ENCODE results near the gene ARHGAP28.

ARHGAP28 gene

DNA sequence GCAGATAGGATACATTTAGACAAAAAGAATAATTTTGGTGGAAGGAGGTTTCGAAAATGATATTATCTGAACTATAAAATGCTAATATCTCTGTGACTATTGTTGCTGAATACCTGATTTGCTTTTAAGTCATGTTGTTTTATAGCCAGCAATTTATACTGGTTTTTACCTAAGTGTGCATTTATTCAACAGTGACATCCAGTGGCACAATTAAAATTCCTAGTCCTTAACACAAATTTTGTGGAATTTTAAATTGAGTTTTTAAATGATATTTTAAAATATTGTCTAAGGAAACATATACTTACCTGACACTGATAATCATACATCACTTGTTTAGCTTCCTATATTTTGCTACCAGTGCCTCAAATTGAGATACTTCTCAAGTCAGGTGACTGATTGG lies 144.8 kb downstream of the ARHGAP28 start:
- no peak for DNase-seq (ENCODE audit: low spot score)

DNA sequence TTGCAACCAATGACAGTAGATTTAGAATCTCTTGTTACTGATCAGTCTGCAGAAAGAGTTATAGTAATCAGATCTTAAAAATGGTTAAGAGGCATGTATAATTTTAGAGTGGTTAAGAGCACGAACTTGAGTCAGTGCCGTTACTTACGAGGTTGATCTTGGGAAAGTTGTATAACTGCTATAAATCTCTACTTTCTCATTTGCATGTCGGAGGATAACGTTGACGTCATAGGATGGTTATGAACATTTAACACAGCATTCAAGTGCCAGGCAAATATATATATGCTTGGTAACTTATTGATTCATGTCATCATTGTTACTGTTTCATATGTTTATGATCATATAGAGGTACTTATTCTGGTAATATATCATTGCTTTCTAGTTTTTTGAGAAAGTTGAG lies 146.2 kb downstream of the ARHGAP28 start:
- no peak for DNase-seq (ENCODE audit: low spot score)

DNA sequence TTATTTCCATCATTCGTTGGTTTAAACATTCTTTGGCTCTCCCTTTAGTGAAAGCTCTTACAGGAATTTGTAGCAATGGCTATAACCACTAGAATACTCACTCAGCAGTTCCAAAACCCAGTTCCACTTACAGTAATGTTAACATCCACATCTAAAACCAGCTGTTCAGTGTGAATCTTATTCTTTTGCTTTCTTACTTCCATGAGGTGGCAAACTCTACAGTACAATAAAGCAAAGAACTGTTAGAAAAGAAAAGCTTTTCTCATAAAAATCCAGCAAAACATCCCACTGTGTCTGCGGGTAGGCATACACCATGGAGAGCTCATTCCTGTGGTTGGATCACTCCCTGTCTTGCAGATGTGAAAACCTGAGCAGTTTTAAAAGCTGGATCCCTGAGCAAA lies 147.1 kb downstream of the ARHGAP28 start:
- no peak for DNase-seq (ENCODE audit: low spot score)

DNA sequence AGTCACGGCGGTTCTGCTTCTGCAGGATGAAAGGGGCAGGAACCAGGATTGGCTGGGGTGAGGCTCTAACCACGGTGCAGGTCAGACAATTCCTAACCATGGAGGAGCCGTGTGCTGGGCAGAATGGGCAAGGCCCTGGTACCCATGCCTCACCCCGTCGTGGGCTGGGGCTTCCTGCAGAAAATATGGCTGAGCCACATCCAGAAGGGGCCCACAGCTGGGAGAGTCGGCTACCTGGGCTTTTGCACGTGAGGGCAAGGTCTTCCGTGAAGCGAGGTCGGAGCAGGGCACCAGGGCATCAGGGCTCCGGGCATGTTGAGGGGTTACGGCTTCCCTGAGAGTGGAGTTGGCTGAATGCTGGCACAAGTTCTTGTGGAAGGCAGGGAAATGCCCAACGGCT lies 147.8 kb downstream of the ARHGAP28 start:
- DNase-seq (ENCODE audit: low spot score) = no peak

DNA sequence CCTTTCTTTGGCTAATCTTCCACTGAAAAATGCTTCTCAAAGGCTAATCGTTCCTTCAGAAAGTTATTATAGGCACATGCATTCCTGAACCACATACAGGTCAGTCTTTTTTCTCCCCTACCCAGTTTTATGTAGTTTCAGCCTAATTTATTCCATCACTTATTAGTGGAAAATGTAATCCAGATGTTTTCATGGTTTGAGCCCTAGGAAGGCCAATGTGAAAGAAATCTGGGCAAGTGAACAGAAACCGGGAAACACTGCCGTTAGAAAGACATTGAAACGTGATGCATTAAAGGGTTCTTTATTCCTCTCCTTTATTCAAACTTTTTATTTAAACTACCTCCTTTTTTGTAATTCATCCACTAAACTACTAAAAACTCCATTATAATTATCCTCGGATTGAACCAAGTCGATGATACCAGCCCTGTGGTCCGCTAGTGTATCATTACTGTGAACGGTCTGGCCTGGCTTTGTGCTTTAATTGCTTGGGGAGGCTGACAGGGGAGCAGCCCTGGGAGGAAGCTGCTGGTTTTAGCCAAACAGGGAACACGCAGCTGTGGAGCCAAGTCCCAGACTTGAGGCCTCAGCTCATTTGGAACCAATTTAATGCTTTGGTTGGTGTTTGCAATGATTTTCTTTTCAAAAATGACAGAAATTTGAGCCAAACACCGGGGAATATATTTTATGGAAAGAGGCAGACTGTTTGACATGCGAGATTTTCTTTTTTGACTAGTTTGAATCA lies 149.2 kb downstream of the ARHGAP28 start:
- DNase-seq (ENCODE audit: low spot score) = peak; percentile 25

DNA sequence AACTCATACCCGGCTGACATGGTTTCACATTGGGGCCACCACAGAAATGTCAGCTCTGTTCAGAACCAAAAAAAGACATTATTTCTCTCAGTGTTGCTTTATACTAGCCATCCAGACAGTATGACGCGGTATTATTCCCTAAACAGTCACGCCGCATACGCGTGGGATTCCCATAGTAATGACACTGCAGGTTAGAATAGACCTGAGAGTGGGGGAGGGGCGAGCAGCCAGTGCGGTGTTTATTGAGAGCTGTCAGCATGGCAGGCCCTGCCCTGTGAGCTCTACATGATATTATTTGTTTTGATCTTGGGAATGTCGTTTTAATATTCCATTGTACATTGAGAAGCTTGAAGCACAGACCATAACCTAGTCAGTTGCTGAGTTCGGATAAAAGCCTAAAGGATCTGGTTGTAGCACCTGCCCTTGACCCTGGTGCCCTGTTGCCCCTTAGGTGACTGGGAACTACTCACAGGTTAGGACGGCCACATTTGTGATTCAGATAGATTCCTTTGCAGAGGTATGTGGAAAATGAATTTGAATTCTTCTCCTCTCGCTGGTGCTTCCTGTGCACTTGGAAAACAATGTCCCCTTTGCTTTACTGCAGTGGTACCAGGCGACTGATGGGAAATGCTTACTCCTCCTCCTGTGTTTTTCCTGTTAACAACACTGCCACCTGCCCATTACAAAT lies 150.1 kb downstream of the ARHGAP28 start:
- DNase-seq (ENCODE audit: low spot score) = no peak

DNA sequence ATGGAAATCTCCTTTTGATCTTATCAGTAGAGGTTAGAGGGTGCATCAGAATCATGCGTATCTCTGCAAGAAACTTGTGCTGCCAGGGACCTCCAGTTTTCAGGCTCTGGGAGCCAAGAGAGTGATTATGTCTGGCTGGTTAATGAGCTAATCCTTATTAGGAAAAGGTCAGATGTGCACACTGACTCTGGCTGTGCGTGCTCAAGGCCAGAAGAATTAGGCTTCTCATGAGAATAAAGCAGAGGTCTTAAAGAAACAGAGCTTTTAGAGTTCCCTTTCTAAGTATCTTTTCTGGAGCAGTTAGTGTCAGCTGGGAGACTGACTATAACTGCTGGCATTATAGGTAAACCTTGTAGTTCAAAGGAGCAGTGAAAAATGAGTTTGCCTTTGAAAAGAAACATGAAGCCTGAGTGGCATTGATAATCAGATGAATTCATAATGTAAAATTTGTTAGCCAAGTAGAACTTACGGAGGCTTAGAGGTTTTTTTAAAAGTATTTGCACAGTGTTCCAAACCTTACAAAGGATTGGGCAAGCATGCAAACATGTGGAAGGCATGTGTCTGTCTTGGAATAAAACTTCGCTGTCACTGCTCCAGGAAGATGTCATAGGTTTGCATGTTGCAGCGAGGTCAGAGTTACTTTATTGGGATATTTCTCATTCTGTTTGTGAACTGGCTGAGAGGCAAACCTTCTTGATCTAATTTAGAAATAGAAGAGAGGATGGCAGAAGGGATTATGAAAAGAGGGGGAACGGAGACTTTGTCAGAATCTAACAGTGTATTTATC lies 151.7 kb downstream of the ARHGAP28 start:
- no peak for DNase-seq (ENCODE audit: low spot score)

DNA sequence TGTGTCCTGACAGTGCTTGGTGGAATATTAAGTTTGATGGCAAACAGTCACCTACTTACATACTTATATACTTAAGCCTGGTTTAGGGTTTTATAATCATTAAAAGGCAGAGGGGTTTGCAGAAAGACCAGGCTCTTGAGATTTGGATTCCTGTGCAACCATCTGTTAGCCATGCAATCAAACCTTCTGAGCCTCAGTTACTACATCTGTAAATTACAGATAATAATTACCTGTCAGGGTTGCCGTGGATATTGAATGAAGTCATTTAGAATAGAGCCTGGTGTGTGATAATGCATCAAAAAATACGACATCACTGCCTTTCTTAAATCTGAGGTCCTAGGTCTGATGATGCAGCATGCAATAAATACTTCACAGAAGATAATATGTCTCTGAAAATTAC lies 152.9 kb downstream of the ARHGAP28 start:
- DNase-seq (ENCODE audit: low spot score) = no peak

DNA sequence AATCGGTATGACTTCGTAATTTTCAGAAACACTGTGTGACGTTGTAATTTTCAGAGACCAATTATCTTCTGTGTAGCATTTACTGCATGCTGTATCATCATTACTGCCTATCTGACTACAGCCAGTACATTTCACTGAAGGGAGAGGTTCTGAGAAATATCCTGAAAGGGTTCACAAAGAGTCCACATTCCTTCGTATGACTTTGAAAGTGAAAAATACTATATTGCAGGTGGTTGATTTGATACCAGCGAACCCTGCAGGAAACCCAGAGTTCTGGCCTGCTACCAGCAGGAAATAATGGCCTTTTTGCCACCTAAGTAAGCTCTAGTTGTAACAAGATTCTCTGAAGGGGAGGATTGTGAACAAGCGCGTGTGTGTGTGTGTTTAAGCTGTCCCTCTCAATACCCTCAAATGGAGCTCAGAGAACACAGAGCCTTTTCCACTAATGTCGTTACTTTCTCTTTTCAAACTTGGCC lies 155.5 kb downstream of the ARHGAP28 start:
- DNase-seq (ENCODE audit: low spot score) = no peak

DNA sequence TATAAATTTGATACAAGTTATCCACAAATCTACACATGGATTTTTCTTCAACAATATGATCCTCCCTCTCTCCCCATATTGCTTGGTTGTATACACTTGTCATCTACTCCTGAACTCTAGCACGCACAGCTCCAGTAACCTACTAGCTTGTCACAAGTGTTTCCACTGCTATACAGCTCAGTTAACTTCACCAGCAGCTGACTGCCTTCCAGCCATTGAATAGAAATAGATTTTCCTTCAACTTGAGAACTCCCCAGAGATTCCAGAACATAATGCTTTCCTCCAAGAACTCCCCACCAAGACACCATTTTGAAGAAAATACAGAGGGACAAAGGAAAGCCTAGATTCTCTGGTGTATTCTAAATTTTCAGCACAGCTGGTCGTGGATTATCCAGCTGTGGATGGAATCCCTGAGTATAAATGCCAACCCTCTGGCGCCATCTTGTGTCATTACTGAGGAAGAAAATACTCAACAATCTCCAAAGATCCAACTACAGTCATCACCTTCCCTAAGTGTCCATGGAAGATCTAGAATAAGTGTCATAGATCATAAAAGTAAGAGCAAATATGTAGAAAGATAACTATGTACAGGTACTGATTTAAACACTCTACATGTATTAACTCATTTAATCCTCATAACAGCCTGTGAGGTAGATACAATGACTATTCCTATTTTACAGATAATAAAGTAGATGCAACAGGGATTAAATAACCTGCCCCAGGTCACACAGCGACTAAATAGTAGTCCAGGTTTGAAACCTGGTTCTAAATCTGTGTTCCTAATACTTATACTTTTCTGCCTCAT lies 156.7 kb downstream of the ARHGAP28 start:
- peak; percentile 58 for DNase-seq (ENCODE audit: low spot score)

DNA sequence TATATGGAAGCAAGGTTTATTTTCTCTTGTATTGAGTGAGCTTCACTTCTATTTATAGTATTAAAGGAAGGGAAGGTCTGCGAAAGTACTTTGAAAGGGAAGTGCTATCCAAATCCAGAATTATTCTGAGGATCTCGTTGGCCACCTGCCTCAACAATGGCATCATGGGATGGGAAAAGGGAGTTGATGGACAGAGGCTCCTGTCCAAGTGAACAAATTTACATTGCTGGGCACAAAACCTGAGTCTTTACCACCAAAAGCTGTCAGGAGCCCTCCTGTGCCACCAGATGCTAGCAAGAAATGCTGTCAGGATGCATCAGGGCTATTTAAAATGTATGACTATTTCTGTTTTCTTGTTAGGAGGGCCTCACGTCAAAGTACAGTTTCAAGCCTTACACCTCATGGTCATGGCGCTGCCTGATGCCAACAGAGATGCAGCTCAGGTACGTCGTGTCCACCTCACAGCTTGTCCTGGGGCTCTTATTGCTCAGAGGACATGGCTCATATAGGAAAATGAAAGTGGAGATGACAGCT lies 157.3 kb downstream of the ARHGAP28 start:
- DNase-seq (ENCODE audit: low spot score) = no peak

DNA sequence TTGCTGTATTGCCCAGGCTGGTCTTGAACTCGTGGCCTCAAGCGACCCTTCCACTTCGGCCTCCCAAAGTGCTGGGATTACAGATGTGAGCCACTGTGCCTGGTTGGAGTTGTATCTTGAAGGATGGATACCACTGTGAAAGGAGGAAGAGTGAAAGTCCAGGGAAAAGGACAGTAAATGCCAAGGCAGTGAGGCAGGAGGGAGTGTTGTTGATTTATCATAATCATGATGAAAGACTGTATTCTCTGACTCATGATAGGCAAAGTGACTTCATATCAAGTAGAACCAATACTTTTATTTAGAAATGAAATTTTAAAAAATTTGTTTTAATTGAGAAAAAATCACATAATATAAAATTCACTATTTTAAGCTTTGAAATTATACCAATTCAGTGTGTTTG lies 162.3 kb downstream of the ARHGAP28 start:
- DNase-seq (ENCODE audit: low spot score) = no peak

DNA sequence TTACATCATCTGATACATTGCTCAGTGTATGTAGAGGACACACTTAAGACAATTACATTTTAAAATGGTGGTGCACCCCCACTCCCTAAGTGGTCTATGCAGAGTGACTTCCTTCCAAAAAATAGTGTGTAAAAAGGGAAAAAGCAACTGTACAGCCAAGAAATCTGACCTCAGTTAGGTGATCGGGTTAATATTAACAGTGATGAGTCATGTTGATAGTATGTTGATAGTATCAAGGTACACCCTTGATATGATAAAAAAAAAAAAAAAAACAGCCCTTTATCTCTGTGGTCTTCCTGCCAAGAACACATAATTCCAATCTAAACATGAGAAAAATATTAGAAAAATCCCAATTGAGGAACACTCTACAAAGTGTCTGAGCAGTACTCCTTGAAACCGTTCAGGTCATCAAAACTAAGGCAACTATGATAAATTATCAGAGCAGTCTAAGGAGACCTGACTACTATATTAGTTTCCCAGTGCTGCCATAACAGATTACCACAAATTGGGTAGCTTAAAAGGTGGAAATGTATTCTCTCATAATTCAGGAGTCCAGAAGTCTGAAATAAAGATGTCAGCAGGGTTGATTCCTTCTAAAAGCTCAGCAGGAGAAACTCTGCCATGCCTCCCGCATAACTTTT lies 171.9 kb downstream of the ARHGAP28 start:
- no peak for DNase-seq (ENCODE audit: low spot score)

DNA sequence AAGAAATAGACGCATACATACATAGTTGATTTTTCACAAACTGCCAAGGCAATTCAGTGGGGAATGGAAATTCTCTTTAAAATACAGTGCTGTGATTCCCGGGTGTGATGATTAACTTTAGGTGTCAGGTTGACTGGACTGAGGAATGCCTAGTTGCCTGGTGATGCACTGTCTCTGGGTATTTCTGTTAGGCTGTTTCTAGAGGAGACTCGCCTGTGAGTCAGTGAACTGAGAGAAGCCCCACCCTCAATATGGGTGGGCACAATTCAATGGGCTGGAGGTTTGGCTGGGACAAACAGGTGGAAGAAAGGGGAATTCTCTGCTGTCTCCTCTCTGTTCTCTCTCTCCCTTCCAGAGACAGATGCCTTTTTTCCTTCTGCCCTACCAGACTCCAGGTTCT lies 187.6 kb downstream of the ARHGAP28 start:
- DNase-seq (ENCODE audit: low spot score) = no peak

DNA sequence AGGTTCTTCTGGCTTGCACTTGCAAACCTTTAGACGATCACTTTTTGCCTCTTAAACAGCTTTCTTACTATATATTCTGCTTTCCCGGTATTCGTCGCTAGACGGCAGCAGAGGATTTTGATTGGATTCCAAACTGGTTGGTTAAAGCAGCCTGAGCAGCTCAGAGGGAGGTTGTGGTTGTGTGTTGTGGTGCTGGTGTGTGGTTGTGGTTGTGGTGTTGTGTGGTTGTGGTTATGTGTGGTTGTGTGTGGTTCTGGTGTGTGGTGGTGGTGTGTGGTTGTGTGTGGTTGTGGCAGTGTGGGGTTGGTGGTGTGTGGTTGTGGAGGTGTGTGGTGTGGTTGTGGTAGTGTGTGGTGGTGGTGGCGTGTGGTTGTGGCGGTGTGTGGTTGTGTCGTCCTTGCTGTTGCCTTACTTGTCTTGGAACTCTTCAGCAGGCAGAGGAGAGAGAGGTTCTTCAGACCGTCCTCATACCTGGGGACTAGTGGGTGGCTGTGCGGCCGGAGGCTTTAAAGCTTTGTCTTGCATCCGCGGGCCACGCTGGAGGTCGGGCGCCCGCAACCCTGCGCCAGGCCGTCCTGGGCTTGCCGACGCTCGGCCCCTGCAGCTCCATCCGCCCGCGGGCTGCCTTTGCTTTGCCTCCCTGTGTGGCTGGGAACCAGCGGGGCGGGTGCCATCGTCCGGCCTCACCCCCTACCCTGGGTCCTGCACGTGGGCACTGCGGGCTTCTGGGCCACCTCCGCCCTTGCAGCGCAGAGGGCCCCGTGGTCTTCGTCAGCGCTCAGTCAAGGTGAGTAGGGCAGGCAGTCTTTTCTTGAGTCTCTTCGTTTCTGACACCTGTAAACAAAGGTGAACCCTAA lies 190.8 kb downstream of the ARHGAP28 start:
- peak; percentile 67 for DNase-seq (ENCODE audit: low spot score)

DNA sequence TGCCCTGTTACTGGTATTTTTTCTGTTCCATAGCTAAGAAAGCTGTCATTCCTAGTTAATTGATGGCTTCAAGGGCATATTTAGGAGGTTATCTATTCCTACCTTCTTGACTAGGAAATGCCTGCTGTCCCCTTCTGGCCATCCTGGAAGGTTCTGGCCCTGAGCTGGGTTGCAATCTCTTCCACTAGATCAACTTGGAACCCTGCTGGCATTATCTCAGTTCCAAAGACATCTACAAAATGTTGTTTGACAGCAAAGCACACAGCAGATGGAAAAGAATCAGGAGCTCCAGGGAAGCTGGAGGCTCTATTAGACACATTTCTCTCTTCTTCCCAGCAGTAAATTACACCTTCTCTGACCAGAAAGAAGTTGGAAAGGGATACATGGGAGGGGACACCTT lies 192.1 kb downstream of the ARHGAP28 start:
- DNase-seq (ENCODE audit: low spot score) = no peak

DNA sequence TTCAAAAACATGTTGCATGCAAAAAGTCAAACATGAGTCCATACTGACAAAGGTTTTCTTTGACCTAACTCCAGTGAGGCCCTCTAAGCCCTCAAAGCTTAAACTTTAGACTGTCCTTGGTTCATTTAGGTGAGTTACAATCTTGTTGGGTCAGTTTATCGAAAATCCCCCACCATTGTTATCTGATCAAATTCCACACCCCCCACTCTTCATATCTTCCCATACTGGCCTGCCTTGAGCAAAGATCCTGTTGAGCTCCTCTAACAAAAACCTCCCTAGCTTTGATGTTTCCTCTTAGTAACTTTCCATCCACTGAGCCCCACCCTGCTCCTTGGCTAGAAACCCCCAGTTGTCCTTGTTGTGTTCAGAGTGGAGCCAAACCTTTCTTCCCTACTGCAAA lies 193.7 kb downstream of the ARHGAP28 start:
- no peak for DNase-seq (ENCODE audit: low spot score)

DNA sequence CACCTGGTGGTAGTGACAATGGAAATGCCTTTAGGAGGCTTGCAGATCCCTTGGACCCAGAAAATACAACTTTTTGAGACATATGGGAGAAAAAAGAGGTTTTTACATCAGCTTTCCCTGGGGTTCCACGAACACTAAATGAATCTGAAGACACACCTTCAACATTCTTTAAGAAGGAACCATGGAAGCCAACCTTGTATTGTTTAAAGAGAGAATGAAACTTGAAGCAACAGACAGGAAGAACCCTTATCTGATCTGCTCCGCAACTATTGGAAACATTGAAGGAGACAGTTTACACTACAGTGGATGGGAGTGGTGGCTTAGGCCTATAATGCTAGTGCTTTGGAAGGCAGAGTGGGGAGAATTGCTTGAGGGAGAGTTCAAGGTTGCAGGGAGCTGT lies 197.6 kb downstream of the ARHGAP28 start:
- DNase-seq (ENCODE audit: low spot score) = no peak

DNA sequence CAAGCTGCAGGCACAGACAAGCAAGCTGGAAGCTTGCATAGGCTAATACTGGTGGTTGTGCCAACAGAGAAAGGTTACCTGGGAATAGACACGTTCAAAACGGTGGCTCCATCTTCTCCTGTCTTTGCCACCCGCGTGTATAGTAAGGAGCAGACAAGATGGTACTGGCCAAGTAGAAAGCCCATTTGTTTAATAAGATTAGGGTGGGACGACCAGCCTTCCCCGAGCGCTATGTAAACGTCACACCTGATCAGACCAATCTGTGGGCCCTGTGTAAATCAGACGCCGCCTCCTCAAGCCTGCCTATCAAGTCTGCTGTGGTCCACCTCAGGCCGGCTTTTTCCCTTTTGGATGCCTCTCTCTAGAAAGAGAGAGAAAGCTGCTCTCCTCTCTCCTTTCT lies 198.8 kb downstream of the ARHGAP28 start:
- no peak for DNase-seq (ENCODE audit: low spot score)

DNA sequence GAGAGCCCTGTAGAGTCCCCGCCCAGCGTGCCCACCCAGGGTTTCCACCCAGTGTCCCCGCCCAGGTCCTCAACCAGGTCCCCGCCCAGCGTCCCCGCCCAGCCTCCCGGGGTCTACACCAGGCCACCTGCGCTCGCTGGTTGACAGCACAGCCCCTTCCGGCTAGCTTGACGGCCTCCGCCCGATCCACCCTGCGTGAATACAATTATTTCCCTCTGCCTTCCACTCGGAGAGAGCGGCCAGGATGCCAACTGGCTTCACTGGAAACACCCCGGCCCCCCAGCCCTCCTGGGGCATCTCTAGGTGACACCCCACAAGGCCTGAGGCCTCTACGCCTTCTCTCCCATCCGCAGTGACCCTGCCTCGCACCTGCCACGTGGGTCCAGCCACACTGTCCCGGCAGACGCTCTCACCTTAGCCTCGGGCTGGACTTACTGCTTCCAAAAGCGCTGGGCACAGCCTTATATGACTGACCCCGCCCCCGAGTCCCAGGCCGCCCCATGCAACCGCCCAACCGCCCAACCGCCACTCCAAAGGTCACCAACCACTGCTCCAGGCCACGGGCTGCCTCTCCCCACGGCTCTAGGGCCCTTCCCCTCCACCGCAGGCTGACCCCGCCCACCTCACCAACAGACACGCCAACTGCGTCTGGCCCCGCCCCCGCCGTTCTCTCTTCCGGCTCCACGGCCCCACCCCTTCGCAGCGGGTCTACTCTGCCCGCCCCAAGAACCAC lies 200.0 kb downstream of the ARHGAP28 start:
- peak; percentile 63 for DNase-seq (ENCODE audit: low spot score)
